ENCODE results near the gene FNTB.

DNA sequence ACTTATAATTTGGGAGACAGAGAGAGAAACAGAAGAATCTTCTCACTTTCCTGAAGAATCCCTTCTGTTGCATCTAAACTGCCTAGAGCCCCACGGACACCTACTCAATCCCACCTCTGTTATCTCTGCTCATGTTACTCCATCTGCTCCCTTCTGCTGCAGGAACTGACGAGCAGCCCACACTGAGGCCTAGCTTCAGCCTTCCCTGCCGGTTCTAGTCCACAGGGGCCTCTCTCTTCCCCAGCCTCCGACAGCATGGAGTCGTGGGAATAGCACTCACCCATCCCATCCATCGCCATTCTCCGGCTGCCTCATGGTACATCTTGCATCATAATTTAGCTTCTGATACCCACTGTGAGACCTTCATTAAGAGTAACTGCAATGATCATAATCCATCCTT is 18.5 kb upstream of the FNTB start:
- TF ChIP-seq EZH2phosphoT487 (IDR thresholded peaks at IDR 0.05; ENCODE audit: borderline replicate concordance, low read length) (no peak), EZH2 (IDR thresholded peaks at IDR 0.05; ENCODE audit: low read length, unreplicated experiment) (no peak)
- TF ChIP-seq, protein P1, sequence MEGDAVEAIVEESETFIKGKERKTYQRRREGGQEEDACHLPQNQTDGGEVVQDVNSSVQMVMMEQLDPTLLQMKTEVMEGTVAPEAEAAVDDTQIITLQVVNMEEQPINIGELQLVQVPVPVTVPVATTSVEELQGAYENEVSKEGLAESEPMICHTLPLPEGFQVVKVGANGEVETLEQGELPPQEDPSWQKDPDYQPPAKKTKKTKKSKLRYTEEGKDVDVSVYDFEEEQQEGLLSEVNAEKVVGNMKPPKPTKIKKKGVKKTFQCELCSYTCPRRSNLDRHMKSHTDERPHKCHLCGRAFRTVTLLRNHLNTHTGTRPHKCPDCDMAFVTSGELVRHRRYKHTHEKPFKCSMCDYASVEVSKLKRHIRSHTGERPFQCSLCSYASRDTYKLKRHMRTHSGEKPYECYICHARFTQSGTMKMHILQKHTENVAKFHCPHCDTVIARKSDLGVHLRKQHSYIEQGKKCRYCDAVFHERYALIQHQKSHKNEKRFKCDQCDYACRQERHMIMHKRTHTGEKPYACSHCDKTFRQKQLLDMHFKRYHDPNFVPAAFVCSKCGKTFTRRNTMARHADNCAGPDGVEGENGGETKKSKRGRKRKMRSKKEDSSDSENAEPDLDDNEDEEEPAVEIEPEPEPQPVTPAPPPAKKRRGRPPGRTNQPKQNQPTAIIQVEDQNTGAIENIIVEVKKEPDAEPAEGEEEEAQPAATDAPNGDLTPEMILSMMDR (conservative IDR thresholded peaks at IDR 0.05; ENCODE audit: low read depth, low read length): no peak

All from PC-3 (cell line).